ENCODE data around the gene ITGA1.

The ITGA1 gene

DNA sequence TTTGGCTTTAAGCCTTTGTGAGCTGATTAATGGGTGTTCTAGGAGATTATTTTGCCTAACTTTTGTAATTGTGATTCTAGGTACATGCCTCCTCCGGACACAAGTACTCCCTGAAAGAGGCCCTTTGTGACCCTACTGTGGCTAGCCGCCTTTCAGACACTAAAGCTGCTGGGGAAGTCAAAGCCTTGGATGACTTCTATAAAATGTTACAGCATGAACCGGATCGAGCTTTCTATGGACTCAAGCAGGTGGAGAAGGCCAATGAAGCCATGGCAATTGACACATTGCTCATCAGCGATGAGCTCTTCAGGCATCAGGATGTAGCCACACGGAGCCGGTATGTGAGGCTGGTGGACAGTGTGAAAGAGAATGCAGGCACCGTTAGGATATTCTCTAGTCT lies 13.6 kb downstream of the ITGA1 start:
- no peaks in the 10 kb centered on the region for H3K9me3 ChIP-seq (ENCODE audit: control insufficient read depth, insufficient read depth, low read length)
- H3K9ac ChIP-seq (ENCODE audit: low read depth, low read length), result peak overlapping the region; percentile 91
- peaks cover 11% of the 10 kb centered on the region; the same call in 1 of the 2 replicates for H3K4me1 ChIP-seq (ENCODE audit: insufficient read depth, low read length)
- no peaks in the 10 kb centered on the region; the same call in 1 of the 2 replicates for H3K36me3 ChIP-seq (ENCODE audit: insufficient read depth, low read length)

- H3K9me3 ChIP-seq (ENCODE audit: control insufficient read depth, insufficient read depth, low read length), result no peaks in the 10 kb centered on the region
- H3K36me3 ChIP-seq (ENCODE audit: insufficient read depth, low read length), result no peaks in the 10 kb centered on the region; the same call in 1 of the 2 replicates
- H3K9ac ChIP-seq (ENCODE audit: low read depth, low read length), result no peak overlapping the region; the same call in 1 of the 2 replicates
- H3K4me1 ChIP-seq (ENCODE audit: insufficient read depth, low read length), result peaks cover 11% of the 10 kb centered on the region; the same call in 1 of the 2 replicates
Measured at GRCh38 chr5:52802272-52802973, 14.7 kb downstream of the ITGA1 start.

DNA sequence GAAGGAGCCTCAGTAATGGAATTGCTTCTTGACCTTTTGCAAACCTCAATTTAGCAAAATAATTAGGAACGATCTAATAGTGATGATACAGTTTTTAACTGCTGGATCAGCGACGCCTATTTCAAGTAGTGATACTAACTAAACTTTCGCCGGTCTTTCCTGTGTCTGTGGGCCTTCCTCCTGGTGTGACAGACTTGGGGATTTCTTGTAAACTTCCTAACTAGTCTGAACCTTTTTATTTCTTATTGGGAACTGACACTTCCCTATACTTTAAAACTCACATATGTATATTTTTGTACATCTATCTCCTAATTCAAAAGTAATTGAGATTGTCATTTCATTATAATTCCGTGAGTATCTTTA lies 15.2 kb downstream of the ITGA1 start:
- H3K36me3 ChIP-seq (ENCODE audit: insufficient read depth, low read length), result no peaks in the 10 kb centered on the region; the same call in 1 of the 2 replicates
- H3K9ac ChIP-seq (ENCODE audit: low read depth, low read length), result no peak overlapping the region
- peaks cover 8% of the 10 kb centered on the region; the same call in 1 of the 2 replicates for H3K4me1 ChIP-seq (ENCODE audit: insufficient read depth, low read length)
- no peaks in the 10 kb centered on the region for H3K9me3 ChIP-seq (ENCODE audit: control insufficient read depth, insufficient read depth, low read length)

DNA sequence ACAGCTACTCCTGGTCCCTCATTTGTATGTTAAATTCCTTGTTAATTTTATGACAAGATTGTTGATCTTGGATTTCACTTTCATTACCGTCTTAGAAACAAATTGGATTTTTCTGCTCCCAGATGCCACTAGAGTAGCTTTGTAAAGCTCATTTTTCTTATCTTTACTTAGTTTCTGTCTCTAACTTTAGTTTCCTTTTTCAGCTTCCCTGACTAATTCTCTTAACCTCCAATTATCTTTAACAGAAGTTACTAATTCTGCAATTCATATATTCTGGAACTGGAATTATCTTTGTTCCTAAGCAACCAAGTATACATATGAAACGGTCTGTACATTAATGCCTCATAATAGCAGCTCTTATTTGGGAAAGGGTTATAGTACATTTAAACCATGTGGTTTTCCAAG lies 16.7 kb downstream of the ITGA1 start:
- no peak overlapping the region for H3K9ac ChIP-seq (ENCODE audit: low read depth, low read length)

GRCh38 chr5:52804981-52805380 lies 17.3 kb downstream of the ITGA1 start:
- H3K9me3 ChIP-seq (ENCODE audit: control insufficient read depth, insufficient read depth, low read length), result no peaks in the 10 kb centered on the region
- H3K4me1 ChIP-seq (ENCODE audit: insufficient read depth, low read length), result peaks cover 6% of the 10 kb centered on the region; the same call in 1 of the 2 replicates

More for the DNA sequence above, 16.7 kb downstream of the ITGA1 start:
- no peaks in the 10 kb centered on the region for H3K9me3 ChIP-seq (ENCODE audit: control insufficient read depth, insufficient read depth, low read length)
- H3K4me1 ChIP-seq (ENCODE audit: insufficient read depth, low read length), result peaks cover 6% of the 10 kb centered on the region; the same call in 1 of the 2 replicates
- no peaks in the 10 kb centered on the region; the same call in 1 of the 2 replicates for H3K36me3 ChIP-seq (ENCODE audit: insufficient read depth, low read length)

GRCh38 chr5:52805615-52806014 lies 17.9 kb downstream of the ITGA1 start:
- H3K36me3 ChIP-seq (ENCODE audit: insufficient read depth, low read length), result no peaks in the 10 kb centered on the region; the same call in 1 of the 2 replicates
- H3K9me3 ChIP-seq (ENCODE audit: control insufficient read depth, insufficient read depth, low read length), result no peaks in the 10 kb centered on the region
- H3K4me1 ChIP-seq (ENCODE audit: insufficient read depth, low read length), result peaks cover 8% of the 10 kb centered on the region; the same call in 1 of the 2 replicates
- H3K9ac ChIP-seq (ENCODE audit: low read depth, low read length), result no peak overlapping the region

More at GRCh38 chr5:52804981-52805380, 17.3 kb downstream of the ITGA1 start:
- Histone ChIP-seq H3K9ac (ENCODE audit: low read depth, low read length) (no peak overlapping the region), H3K36me3 (ENCODE audit: insufficient read depth, low read length) (no peaks in the 10 kb centered on the region; the same call in 1 of the 2 replicates)

DNA sequence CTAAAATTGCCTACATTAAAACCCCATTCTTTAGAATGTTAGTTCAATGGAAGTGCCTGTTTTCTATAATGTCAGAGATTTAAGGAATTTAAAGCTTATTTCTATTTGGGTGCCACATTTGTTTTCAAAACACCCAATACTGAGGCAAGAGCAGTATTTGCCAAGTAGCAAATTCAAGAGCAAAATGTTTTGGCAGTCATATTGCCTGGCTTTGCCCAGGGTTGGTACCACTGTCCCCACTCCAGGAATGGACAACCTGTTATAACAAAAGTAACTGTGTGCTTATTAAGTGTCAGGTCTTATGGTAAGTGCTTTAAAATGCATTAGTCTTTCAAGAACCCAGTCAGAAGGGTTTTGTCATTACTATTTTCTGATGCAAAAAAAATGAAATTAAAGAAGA lies 19.3 kb downstream of the ITGA1 start:
- no peak overlapping the region for H3K9ac ChIP-seq (ENCODE audit: low read depth, low read length)
- peaks cover 17% of the 10 kb centered on the region for H3K4me1 ChIP-seq (ENCODE audit: insufficient read depth, low read length)
- H3K36me3 ChIP-seq (ENCODE audit: insufficient read depth, low read length), result no peaks in the 10 kb centered on the region; the same call in 1 of the 2 replicates
- H3K9me3 ChIP-seq (ENCODE audit: control insufficient read depth, insufficient read depth, low read length), result no peaks in the 10 kb centered on the region

DNA sequence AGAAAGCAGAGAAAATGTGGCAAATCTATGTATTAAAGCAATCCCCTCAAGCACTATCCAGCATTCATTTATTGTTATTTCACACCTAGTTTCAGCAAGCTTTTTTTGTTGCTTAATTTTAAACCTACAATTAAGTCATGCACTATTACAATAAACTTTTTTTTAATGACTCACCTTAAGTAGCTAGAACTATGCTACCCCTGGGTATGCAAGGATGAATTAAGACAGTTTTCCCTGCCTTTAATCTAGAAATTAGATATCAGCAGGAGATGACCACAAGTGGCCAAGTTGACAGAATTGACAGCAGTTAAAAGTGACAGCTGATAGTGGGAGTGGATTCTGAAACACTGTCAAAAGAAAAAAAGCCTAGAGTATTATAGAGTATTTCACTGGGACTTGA lies 20.0 kb downstream of the ITGA1 start:
- no peaks in the 10 kb centered on the region for H3K9me3 ChIP-seq (ENCODE audit: control insufficient read depth, insufficient read depth, low read length)
- H3K4me1 ChIP-seq (ENCODE audit: insufficient read depth, low read length), result peaks cover 17% of the 10 kb centered on the region
- H3K9ac ChIP-seq (ENCODE audit: low read depth, low read length), result no peak overlapping the region
- no peaks in the 10 kb centered on the region; the same call in 1 of the 2 replicates for H3K36me3 ChIP-seq (ENCODE audit: insufficient read depth, low read length)

GRCh38 chr5:52808316-52808901 lies 20.7 kb downstream of the ITGA1 start:
- Histone ChIP-seq H3K36me3 (ENCODE audit: insufficient read depth, low read length) (no peaks in the 10 kb centered on the region; the same call in 1 of the 2 replicates), H3K4me1 (ENCODE audit: insufficient read depth, low read length) (peaks cover 14% of the 10 kb centered on the region), H3K9ac (ENCODE audit: low read depth, low read length) (no peak overlapping the region), H3K9me3 (ENCODE audit: control insufficient read depth, insufficient read depth, low read length) (no peaks in the 10 kb centered on the region)

GRCh38 chr5:52809884-52810283 lies 22.2 kb downstream of the ITGA1 start:
- H3K4me1 ChIP-seq (ENCODE audit: insufficient read depth, low read length), result peaks cover 12% of the 10 kb centered on the region; the same call in 1 of the 2 replicates
- no peak overlapping the region for H3K9ac ChIP-seq (ENCODE audit: low read depth, low read length)
- H3K36me3 ChIP-seq (ENCODE audit: insufficient read depth, low read length), result no peaks in the 10 kb centered on the region
- no peaks in the 10 kb centered on the region for H3K9me3 ChIP-seq (ENCODE audit: control insufficient read depth, insufficient read depth, low read length)

- no peak overlapping the region for H3K9ac ChIP-seq (ENCODE audit: low read depth, low read length)
- peaks cover 12% of the 10 kb centered on the region; the same call in 1 of the 2 replicates for H3K4me1 ChIP-seq (ENCODE audit: insufficient read depth, low read length)
- no peaks in the 10 kb centered on the region for H3K36me3 ChIP-seq (ENCODE audit: insufficient read depth, low read length)
- no peaks in the 10 kb centered on the region for H3K9me3 ChIP-seq (ENCODE audit: control insufficient read depth, insufficient read depth, low read length)
Measured at GRCh38 chr5:52810426-52810825, 22.7 kb downstream of the ITGA1 start.

- peaks cover 12% of the 10 kb centered on the region; the same call in 1 of the 2 replicates for H3K4me1 ChIP-seq (ENCODE audit: insufficient read depth, low read length)
- no peaks in the 10 kb centered on the region for H3K9me3 ChIP-seq (ENCODE audit: control insufficient read depth, insufficient read depth, low read length)
- no peaks in the 10 kb centered on the region for H3K36me3 ChIP-seq (ENCODE audit: insufficient read depth, low read length)
Measured at GRCh38 chr5:52811067-52811749, 23.5 kb downstream of the ITGA1 start.

GRCh38 chr5:52814352-52815148 lies 26.8 kb downstream of the ITGA1 start:
- Histone ChIP-seq H3K9ac (ENCODE audit: low read depth, low read length) (no peak overlapping the region), H3K4me1 (ENCODE audit: insufficient read depth, low read length) (peaks cover 18% of the 10 kb centered on the region), H3K36me3 (ENCODE audit: insufficient read depth, low read length) (no peaks in the 10 kb centered on the region), H3K9me3 (ENCODE audit: control insufficient read depth, insufficient read depth, low read length) (no peaks in the 10 kb centered on the region)

More at GRCh38 chr5:52811067-52811749, 23.5 kb downstream of the ITGA1 start:
- H3K9ac ChIP-seq (ENCODE audit: low read depth, low read length), result no peak overlapping the region

DNA sequence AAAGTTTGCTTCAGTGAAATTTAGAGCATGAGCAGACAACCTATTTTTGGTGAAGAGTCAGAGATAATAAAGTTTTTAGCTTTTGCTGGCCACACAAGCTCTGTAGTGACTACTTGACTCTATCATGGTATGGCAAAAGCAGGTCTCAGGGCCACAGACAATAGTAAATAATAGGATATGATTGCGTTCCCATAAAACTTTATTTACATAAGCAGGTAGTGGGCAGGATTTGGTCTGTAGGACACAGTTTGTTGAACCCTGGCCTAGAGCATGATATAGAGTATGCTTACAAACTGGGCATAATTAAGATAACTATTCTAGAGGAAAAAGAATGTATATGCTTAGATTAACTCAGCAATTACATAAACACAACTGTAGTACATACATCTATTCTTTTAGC lies 30.1 kb downstream of the ITGA1 start:
- no peaks in the 10 kb centered on the region for H3K9me3 ChIP-seq (ENCODE audit: control insufficient read depth, insufficient read depth, low read length)
- no peaks in the 10 kb centered on the region for H3K36me3 ChIP-seq (ENCODE audit: insufficient read depth, low read length)
- H3K9ac ChIP-seq (ENCODE audit: low read depth, low read length), result no peak overlapping the region
- H3K4me1 ChIP-seq (ENCODE audit: insufficient read depth, low read length), result peaks cover 6% of the 10 kb centered on the region; the same call in 1 of the 2 replicates

Data from ES-I3 (cell line).